Neural progenitor cell (in vitro differentiated cells): ENCODE data around the gene TSPYL1. TPM values are rescaled to one million over a fixed set of nuclear protein-coding genes. Genes with fewer than 3 reads are reported as not detected.

ENCODE experiments used
- DNase-seq: peaks from one replicate; pipeline ENCODE4 v3.0.0-alpha.2; 2016; ENCODE audit warnings: low spot score
- H2AFZ ChIP-seq: fragments of 200-600 bp; sonication (generic); replicated peaks from 2 replicates; pipeline ENCODE4 v1.6.1; 2016; ENCODE audit warnings: antibody characterized with exemption
- H3F3A ChIP-seq: fragments of 200-600 bp; sonication (generic); 2 replicates; pipeline ENCODE4 v1.6.1; 2016; ENCODE audit warnings: antibody characterized with exemption, low read depth
- H3K27ac ChIP-seq: fragments of 200-600 bp; sonication (generic); 2 replicates; pipeline ENCODE4 v1.5.1; 2016; ENCODE audit warnings: mild to moderate bottlenecking
- H3K27me3 ChIP-seq: fragments of 200-600 bp; sonication (generic); 2 replicates; pipeline ENCODE4 v1.6.1; 2016; ENCODE audit warnings: mild to moderate bottlenecking, moderate library complexity
- H3K36me3 ChIP-seq: fragments of 200-600 bp; sonication (generic); 2 replicates; pipeline ENCODE4 v1.5.1; 2016
- H3K4me1 ChIP-seq: fragments of 200-600 bp; sonication (generic); 2 replicates; pipeline ENCODE4 v1.6.1; 2016; ENCODE audit warnings: mixed run types
- H3K4me2 ChIP-seq: fragments of 200-600 bp; sonication (generic); 2 replicates; pipeline ENCODE4 v1.6.1; 2016
- H3K4me3 ChIP-seq: fragments of 200-600 bp; sonication (generic); 2 replicates; pipeline ENCODE4 v1.5.1; 2016
- H3K79me2 ChIP-seq: fragments of 200-600 bp; sonication (generic); 2 replicates; pipeline ENCODE4 v1.6.1; 2016; ENCODE audit warnings: low read depth
- H3K9ac ChIP-seq: fragments of 200-600 bp; sonication (generic); 2 replicates; pipeline ENCODE4 v1.6.1; 2016
- H3K9me3 ChIP-seq: fragments of 200-600 bp; sonication (generic); 2 replicates; pipeline ENCODE4 v1.5.1; 2016; ENCODE audit warnings: low read depth
- H4K20me1 ChIP-seq: fragments of 200-600 bp; sonication (generic); 2 replicates; pipeline ENCODE4 v1.6.1; 2016; ENCODE audit warnings: low read depth
- H3K27ac Mint-ChIP-seq: 3 replicates; pipeline ENCODE4 v1.8.0; 2021; ENCODE audit warnings: mixed read lengths
- H3K27me3 Mint-ChIP-seq: 2 replicates; pipeline ENCODE4 v1.8.0; 2022; ENCODE audit warnings: low read depth, mild to moderate bottlenecking, inconsistent platforms, moderate library complexity, mixed read lengths; ENCODE audit not compliant: insufficient read depth
- H3K36me3 Mint-ChIP-seq: 3 replicates; pipeline ENCODE4 v1.8.0; 2021; ENCODE audit warnings: mixed read lengths
- H3K4me1 Mint-ChIP-seq: 3 replicates; pipeline ENCODE4 v1.8.0; 2021; ENCODE audit warnings: mixed read lengths
- H3K4me3 Mint-ChIP-seq: 3 replicates; pipeline ENCODE4 v1.8.0; 2021; ENCODE audit warnings: mild to moderate bottlenecking, moderate library complexity, mixed read lengths
- H3K9me3 Mint-ChIP-seq: 3 replicates; pipeline ENCODE4 v1.8.0; 2020; ENCODE audit warnings: mixed read lengths
- EZH2 ChIP-seq: fragments of 200-600 bp; sonication (generic); IDR thresholded peaks from 2 replicates; pipeline ENCODE4 v1.6.1; 2017; ENCODE audit warnings: antibody characterized with exemption, mild to moderate bottlenecking, moderate library complexity
- EZH2phosphoT487 ChIP-seq: fragments of 200-600 bp; sonication (generic); IDR thresholded peaks from 2 replicates; pipeline ENCODE4 v1.6.1; 2017; ENCODE audit warnings: antibody characterized with exemption
- total RNA-seq: library from RNA; depleted of rRNA; stranded (reverse); fragments of >200 nt; gene quantifications from 2 replicates; pipeline ENCODE4 v1.2.3, GENCODE V29; 2015; ENCODE audit warnings: low replicate concordance
- TF ChIP-seq, protein P1 (sequence below): fragments of 200-600 bp; sonication (generic); IDR thresholded peaks from 2 replicates; pipeline ENCODE4 v1.5.1; 2017; ENCODE audit warnings: antibody characterized with exemption, mild to moderate bottlenecking

Gene TSPYL1
- total RNA-seq, 1 donor from 2014 or later: 63.0 TPM

DNA sequence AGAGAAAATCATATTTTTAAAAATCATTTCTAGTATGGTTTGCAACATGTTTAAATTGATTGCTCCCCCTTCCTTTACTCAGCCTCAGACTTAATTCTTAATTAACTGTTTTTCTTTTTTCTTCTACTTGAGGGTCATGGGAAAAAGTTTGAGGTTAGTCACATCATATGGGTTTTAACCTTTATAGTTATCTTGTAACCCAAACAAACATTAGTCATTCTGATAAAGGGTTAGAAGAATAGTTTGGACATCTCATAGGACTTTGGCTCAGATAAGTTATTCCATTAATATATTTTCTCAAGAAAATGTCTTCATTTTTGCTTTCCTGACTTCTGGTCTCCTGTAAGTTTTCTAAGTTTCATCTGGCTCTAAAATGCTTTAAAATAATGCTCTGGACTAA lies 34.5 kb upstream of the TSPYL1 start:
- no peak overlapping the region for H3K27ac ChIP-seq
- H3K36me3 ChIP-seq: no peaks in the 10 kb centered on the region
- H3K4me1 ChIP-seq: no peaks in the 10 kb centered on the region
- DNase-seq: no peak
- no peaks in the 10 kb centered on the region for H3F3A ChIP-seq
- no peaks in the 10 kb centered on the region for H4K20me1 ChIP-seq
- Mint-ChIP-seq H3K27ac (no peak overlapping the region), H3K4me3 (no peak overlapping the region), H3K4me1 (no peaks in the 10 kb centered on the region), H3K9me3 (no peaks in the 10 kb centered on the region), H3K36me3 (peaks cover 9% of the 10 kb centered on the region), H3K27me3 (no peaks in the 10 kb centered on the region)
- H3K79me2 ChIP-seq: no peaks in the 10 kb centered on the region
- TF ChIP-seq EZH2phosphoT487 (no peak), EZH2 (no peak)
- TF ChIP-seq, protein P1, sequence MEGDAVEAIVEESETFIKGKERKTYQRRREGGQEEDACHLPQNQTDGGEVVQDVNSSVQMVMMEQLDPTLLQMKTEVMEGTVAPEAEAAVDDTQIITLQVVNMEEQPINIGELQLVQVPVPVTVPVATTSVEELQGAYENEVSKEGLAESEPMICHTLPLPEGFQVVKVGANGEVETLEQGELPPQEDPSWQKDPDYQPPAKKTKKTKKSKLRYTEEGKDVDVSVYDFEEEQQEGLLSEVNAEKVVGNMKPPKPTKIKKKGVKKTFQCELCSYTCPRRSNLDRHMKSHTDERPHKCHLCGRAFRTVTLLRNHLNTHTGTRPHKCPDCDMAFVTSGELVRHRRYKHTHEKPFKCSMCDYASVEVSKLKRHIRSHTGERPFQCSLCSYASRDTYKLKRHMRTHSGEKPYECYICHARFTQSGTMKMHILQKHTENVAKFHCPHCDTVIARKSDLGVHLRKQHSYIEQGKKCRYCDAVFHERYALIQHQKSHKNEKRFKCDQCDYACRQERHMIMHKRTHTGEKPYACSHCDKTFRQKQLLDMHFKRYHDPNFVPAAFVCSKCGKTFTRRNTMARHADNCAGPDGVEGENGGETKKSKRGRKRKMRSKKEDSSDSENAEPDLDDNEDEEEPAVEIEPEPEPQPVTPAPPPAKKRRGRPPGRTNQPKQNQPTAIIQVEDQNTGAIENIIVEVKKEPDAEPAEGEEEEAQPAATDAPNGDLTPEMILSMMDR: no peak
- no peak overlapping the region for H2AFZ ChIP-seq
- no peaks in the 10 kb centered on the region for H3K27me3 ChIP-seq
- no peak overlapping the region for H3K9ac ChIP-seq
- no peak overlapping the region for H3K4me3 ChIP-seq
- H3K4me2 ChIP-seq: no peak overlapping the region
- no peaks in the 10 kb centered on the region for H3K9me3 ChIP-seq

GRCh38 chr6:116313101-116313776 lies 33.5 kb upstream of the TSPYL1 start:
- H3K36me3 Mint-ChIP-seq: peaks cover 9% of the 10 kb centered on the region
- no peak overlapping the region for H3K9ac ChIP-seq
- no peaks in the 10 kb centered on the region for H3K27me3 Mint-ChIP-seq
- TF ChIP-seq, protein P1: no peak
- no peaks in the 10 kb centered on the region for H3F3A ChIP-seq
- no peaks in the 10 kb centered on the region for H4K20me1 ChIP-seq
- H3K27ac Mint-ChIP-seq: no peak overlapping the region
- H3K9me3 ChIP-seq: no peaks in the 10 kb centered on the region
- no peaks in the 10 kb centered on the region for H3K36me3 ChIP-seq
- H3K4me2 ChIP-seq: no peak overlapping the region
- H2AFZ ChIP-seq: no peak overlapping the region
- no peaks in the 10 kb centered on the region for H3K79me2 ChIP-seq
- H3K4me3 ChIP-seq: no peak overlapping the region
- no peak overlapping the region for H3K27ac ChIP-seq
- no peaks in the 10 kb centered on the region for H3K4me1 ChIP-seq
- no peak for DNase-seq
- no peaks in the 10 kb centered on the region for H3K4me1 Mint-ChIP-seq
- no peaks in the 10 kb centered on the region for H3K9me3 Mint-ChIP-seq
- H3K27me3 ChIP-seq: no peaks in the 10 kb centered on the region
- no peak overlapping the region for H3K4me3 Mint-ChIP-seq

GRCh38 chr6:116309657-116310056 lies 29.9 kb upstream of the TSPYL1 start:
- no peaks in the 10 kb centered on the region for H3K36me3 ChIP-seq
- no peaks in the 10 kb centered on the region for H3K79me2 ChIP-seq
- no peak for DNase-seq
- TF ChIP-seq EZH2phosphoT487 (no peak), EZH2 (no peak)
- TF ChIP-seq, protein P1: no peak
- no peaks in the 10 kb centered on the region for H3K9me3 ChIP-seq
- no peaks in the 10 kb centered on the region for H3K4me1 ChIP-seq
- H3K9me3 Mint-ChIP-seq: peaks cover 4% of the 10 kb centered on the region
- no peak overlapping the region for H3K4me3 ChIP-seq
- H3K27me3 ChIP-seq: no peaks in the 10 kb centered on the region
- H3K27ac ChIP-seq: no peak overlapping the region
- no peaks in the 10 kb centered on the region for H3K27me3 Mint-ChIP-seq
- H4K20me1 ChIP-seq: no peaks in the 10 kb centered on the region
- H3F3A ChIP-seq: no peaks in the 10 kb centered on the region
- no peak overlapping the region for H2AFZ ChIP-seq
- peaks cover 13% of the 10 kb centered on the region for H3K36me3 Mint-ChIP-seq
- H3K4me3 Mint-ChIP-seq: no peak overlapping the region
- H3K9ac ChIP-seq: no peak overlapping the region
- H3K4me2 ChIP-seq: no peak overlapping the region
- H3K4me1 Mint-ChIP-seq: no peaks in the 10 kb centered on the region
- no peak overlapping the region for H3K27ac Mint-ChIP-seq
